Mucosa of stomach (tissue), 1 donor: ENCODE measurements around the gene GOLGA6A.
"Not testable (repeated sequence)": the region's sequence is repeated elsewhere in the genome, so short reads cannot be mapped to it uniquely, and the experiment has no call there.

Experiments
- H3K27me3 ChIP-seq: one replicate; pipeline ENCODE4 v1.7.0; 2013; ENCODE audit warnings: mild to moderate bottlenecking, low read length; ENCODE audit not compliant: control insufficient read depth, insufficient read depth
- H3K36me3 ChIP-seq: one replicate; pipeline ENCODE4 v1.7.0; 2013; ENCODE audit warnings: low read length; ENCODE audit not compliant: control insufficient read depth, insufficient read depth
- H3K4me1 ChIP-seq: one replicate; pipeline ENCODE4 v1.7.0; 2013; ENCODE audit warnings: mild to moderate bottlenecking, low read length; ENCODE audit not compliant: control insufficient read depth, insufficient read depth
- H3K4me3 ChIP-seq: one replicate; pipeline ENCODE4 v1.7.0; 2013; ENCODE audit warnings: low read length
- H3K9ac ChIP-seq: one replicate; pipeline ENCODE4 v1.7.0; 2013; ENCODE audit warnings: mild to moderate bottlenecking, low read length, moderate library complexity
- H3K9me3 ChIP-seq: one replicate; pipeline ENCODE4 v1.7.0; 2013; ENCODE audit warnings: mild to moderate bottlenecking, low read length, moderate library complexity; ENCODE audit not compliant: control insufficient read depth
- donor health status: Pancreatic carcinoma.

GOLGA6A gene

GRCh38 chr15:74094567-74094966 lies 12.2 kb upstream of the GOLGA6A start:
- not testable (repeated sequence) for H3K27me3 ChIP-seq, H3K4me1 ChIP-seq, H3K36me3 ChIP-seq, H3K9me3 ChIP-seq, H3K9ac ChIP-seq, H3K4me3 ChIP-seq

GRCh38 chr15:74075781-74076180 lies 6.6 kb downstream of the GOLGA6A start:
- H3K36me3 ChIP-seq, H3K4me1 ChIP-seq, H3K4me3 ChIP-seq, H3K9me3 ChIP-seq, H3K27me3 ChIP-seq, H3K9ac ChIP-seq: not testable (repeated sequence)

- not testable (repeated sequence) for H3K4me1 ChIP-seq, H3K27me3 ChIP-seq, H3K9ac ChIP-seq, H3K9me3 ChIP-seq, H3K36me3 ChIP-seq, H3K4me3 ChIP-seq
These were observed 9.6 kb downstream of the GOLGA6A start for GRCh38 chr15:74072614-74073337.

GRCh38 chr15:74072132-74072531 lies 10.2 kb downstream of the GOLGA6A start:
- H3K4me1 ChIP-seq, H3K9ac ChIP-seq, H3K9me3 ChIP-seq, H3K36me3 ChIP-seq, H3K27me3 ChIP-seq, H3K4me3 ChIP-seq: not testable (repeated sequence)

DNA sequence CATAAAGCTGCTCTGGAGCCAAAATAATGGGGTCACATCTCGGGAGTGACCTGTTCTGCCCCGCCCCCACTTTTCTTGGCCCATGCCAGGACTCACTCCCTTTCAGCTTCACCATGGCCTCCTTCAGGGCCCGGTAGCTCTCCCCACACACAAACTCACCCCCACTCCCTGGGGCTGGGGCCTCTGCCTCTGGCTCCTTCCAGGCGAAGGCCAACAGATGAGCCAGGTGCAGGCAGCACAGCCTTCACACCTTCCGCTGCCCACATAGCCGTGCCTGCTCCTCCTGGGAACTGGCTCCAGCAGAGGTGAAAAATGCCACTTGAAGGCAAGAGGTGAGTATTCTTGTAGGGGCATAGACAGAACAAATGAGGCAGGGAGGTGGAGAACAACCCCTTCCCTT lies 10.7 kb downstream of the GOLGA6A start:
- H3K4me1 ChIP-seq, H3K36me3 ChIP-seq, H3K9me3 ChIP-seq, H3K27me3 ChIP-seq, H3K9ac ChIP-seq, H3K4me3 ChIP-seq: not testable (repeated sequence)

- not testable (repeated sequence) for H3K9ac ChIP-seq, H3K4me3 ChIP-seq, H3K27me3 ChIP-seq, H3K4me1 ChIP-seq, H3K9me3 ChIP-seq, H3K36me3 ChIP-seq
These were observed 16.5 kb downstream of the GOLGA6A start for GRCh38 chr15:74065684-74066411.

DNA sequence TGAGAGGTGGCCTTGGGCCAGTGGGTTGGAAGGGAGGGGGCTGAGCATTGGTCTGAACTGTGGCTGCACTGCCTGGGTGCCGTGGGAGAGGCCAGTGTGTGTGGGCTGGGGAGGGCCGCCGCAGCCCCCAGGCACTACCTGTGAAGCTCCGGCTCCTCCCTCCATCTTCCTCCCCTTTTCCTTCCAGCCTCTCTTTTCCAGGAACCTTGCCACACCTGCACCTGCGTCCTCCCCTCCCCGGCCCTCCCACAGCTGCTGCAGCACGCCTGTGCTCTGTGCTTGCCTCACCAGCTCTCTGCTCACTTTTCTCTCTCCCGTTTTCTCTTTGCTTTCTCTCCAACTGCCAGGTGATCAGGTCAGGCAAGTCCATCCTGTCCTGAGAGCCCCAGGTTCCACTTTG lies 17.5 kb downstream of the GOLGA6A start:
- H3K27me3 ChIP-seq, H3K9me3 ChIP-seq: not testable (repeated sequence)

GRCh38 chr15:74064183-74064582 lies 18.2 kb downstream of the GOLGA6A start:
- not testable (repeated sequence) for H3K9me3 ChIP-seq, H3K9ac ChIP-seq, H3K36me3 ChIP-seq, H3K4me3 ChIP-seq, H3K27me3 ChIP-seq, H3K4me1 ChIP-seq

More for the DNA sequence above, 17.5 kb downstream of the GOLGA6A start:
- not testable (repeated sequence) for H3K4me1 ChIP-seq, H3K9ac ChIP-seq, H3K36me3 ChIP-seq, H3K4me3 ChIP-seq

- H3K9me3 ChIP-seq, H3K4me1 ChIP-seq, H3K27me3 ChIP-seq, H3K4me3 ChIP-seq, H3K9ac ChIP-seq, H3K36me3 ChIP-seq: not testable (repeated sequence)
These were observed 18.8 kb downstream of the GOLGA6A start for GRCh38 chr15:74063425-74064146.

DNA sequence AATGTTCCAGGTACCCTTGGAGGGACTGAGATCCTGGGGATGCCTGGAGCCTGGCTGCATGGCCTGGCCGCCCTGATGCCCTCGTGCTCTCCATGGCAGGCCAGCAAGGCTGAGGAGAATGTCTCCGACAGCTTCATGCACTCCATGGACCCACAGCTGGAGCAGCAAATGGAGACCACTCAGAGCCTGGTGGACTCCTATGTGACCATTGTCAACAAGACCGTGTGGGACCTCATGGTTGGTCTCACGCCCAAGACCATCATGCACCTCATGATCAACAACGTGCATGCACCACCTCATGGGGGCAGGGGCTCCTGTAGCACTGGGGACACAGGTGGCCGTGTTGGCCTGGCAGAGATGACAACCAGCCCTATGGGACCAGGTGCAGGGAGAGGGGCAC lies 19.7 kb downstream of the GOLGA6A start:
- H3K27me3 ChIP-seq, result no peaks in the 10 kb centered on the region
- H3K4me1 ChIP-seq, result no peaks in the 10 kb centered on the region
- no peak overlapping the region for H3K4me3 ChIP-seq

DNA sequence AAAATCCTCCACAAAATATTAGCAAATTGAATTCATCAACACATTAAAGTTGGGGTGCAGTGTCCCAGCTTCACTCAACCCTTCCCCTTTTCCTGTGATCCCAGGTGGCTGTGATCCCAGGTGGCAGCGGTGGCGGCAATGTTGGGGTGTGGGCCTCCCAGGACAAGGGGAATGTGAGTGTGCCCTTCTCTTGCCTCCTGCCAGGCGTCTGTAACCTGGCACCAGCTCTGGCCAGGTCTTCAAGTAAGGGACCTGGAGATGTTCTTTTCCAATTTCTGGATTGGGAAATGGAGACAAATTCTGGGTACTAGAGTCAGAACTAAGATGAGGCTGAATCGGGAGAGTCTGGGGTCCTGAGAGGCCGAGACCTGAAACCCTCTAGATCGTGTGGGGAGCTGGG lies 20.1 kb downstream of the GOLGA6A start:
- Histone ChIP-seq H3K9me3 (no peaks in the 10 kb centered on the region), H3K4me3 (no peak overlapping the region), H3K36me3 (no peaks in the 10 kb centered on the region), H3K4me1 (no peaks in the 10 kb centered on the region), H3K9ac (no peak overlapping the region), H3K27me3 (no peaks in the 10 kb centered on the region)

More for the DNA sequence above, 19.7 kb downstream of the GOLGA6A start:
- Histone ChIP-seq H3K9ac (no peak overlapping the region), H3K36me3 (no peaks in the 10 kb centered on the region), H3K9me3 (no peaks in the 10 kb centered on the region)

DNA sequence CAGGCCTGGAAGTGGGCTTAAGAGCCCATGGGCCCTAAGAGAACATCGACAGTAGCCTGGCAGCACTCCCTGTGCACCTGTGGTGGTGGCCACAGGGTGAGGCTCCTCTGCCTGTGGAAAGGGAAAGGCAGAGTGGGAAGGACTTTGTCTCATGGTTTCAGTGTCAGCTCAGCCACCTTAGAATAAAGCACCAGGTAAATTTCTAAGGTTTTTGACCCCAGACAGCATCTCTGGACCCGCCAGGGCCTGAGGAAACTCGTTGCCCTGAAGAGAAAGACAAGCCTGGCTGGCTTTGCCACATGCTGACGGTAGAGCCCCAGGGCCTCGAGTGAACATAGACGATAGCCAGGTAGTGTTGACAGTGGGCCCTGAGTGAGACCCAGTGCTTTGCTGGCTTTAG lies 22.1 kb downstream of the GOLGA6A start:
- no peaks in the 10 kb centered on the region for H3K36me3 ChIP-seq
- no peaks in the 10 kb centered on the region for H3K4me1 ChIP-seq
- H3K27me3 ChIP-seq, result no peaks in the 10 kb centered on the region
- no peaks in the 10 kb centered on the region for H3K9me3 ChIP-seq
- no peak overlapping the region for H3K9ac ChIP-seq
- no peak overlapping the region for H3K4me3 ChIP-seq
